COLO829 (cell line): Measurements from ENCODE around the gene POLD3.

ENCODE experiments used
- DNase-seq: peaks from one replicate; pipeline ENCODE4 v3.0.0; 2012; ENCODE audit warnings: low spot score

The POLD3 gene

GRCh38 chr11:74673693-74674360 lies 81.4 kb downstream of the POLD3 start:
- DNase-seq, result no peak

DNA sequence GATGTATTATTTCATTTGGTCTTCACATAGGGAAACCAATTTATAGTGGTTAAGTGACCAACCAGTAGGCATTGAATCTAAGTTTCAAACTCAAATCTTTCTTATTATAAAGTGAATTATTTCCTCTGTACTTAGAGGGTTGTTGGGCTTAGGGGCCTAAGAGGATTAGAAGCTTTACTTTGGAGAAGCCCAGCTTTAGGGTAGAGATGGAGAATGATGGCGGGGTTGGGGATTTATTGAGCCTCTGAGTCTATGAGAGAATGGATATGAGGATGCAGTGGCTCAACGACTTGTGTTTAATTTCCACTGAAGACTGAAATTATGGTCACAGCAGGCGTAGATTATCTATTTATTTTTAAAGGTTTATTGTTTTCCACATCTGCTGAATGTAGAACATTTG lies 83.4 kb downstream of the POLD3 start:
- no peak for DNase-seq

- no peak for DNase-seq
Observed at GRCh38 chr11:74676596-74676995, 84.2 kb downstream of the POLD3 start.

- no peak for DNase-seq
Observed at GRCh38 chr11:74677131-74677530, 84.7 kb downstream of the POLD3 start.

- no peak for DNase-seq
Observed at GRCh38 chr11:74678041-74678440, 85.7 kb downstream of the POLD3 start.

DNA sequence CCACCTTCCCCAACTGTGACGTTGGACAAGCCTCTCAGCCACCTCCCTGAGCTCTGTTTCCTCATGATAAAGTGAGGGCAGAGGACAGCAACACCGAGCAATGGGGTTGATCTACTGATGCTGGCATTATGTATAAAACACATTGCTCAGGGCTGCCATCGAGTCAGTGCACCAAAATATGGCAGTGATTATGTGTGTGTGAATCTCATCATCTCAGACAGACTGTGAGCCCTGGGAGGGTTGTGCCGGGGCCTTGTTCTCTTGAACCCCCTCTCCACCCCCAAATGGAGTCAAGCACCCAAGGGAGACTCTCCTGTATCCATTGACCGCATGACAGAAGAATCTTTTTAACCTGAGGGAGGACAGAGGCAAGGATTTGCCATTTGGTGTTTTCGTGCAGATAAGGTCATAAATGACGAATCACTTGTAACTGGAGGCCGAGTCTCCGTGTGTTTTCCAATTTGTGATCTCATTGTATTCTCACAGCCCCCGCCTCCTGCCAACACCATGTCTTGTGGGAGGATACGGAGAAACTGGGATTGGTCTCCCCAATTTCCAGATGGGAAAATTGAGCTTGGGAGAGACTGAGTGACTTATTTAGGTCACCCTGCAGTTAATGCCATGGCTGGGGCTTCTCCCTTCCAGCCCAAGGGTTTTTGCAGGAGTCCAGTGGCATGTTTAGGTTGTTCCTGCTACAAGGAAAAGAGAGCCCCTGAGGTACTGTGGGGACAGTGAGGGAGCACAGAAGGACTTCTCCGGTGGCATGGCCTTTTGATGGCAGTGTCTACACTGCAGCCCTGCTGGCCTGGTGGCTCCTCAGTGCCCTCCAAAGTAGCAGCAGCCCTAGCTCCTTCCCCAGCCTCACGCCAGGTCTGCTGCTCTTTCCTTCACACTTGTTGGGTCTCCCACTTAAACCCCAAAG lies 86.5 kb downstream of the POLD3 start:
- no peak for DNase-seq

DNA sequence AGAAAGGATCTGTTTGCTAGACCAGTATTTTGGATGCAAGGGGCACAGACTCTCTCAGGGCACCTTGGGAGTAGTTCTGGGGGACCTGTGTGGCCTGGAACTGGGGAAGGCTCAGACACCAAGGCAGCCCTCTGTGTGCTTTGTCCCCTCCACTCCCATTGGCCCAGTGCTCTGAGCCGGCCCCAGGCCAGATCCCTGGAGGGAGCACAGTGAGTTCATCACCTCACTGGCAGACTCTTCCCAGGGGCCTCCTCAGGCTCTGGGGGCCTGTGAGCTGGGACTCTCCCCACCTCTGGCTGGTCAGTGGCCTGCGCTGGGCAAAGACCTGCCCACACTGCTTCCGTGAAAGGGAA lies 87.1 kb downstream of the POLD3 start:
- DNase-seq, result no peak

DNA sequence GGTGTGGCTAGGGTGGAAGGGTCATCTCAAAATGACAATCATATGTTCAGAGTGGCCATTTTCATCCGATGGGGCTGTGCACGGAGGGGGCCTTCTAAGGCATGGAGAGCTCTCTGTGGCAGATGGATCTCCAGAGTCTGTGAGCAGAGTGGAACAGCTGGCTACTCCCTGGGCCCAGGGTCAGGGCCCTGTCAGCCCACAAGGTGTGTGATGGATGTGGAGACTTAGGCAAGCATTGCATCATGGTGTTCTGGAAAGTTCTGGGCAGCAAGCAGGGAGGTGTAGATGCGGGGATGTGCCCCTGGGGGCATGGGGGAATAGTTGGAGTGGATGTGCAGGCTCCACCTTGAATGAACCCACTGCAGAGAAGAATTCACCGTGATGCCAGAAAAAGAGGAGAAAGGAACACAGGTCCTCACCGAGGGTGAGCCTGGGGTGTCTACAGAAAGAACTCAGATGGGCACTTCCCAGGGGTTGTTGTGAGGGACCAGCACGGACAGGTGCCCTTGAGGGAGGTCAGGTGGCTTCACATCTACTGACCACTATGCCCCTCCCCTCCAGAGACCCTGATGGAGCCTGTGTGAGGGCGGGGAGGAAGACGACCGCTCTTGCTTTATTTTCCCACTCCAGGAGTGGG lies 87.8 kb downstream of the POLD3 start:
- DNase-seq, result no peak

DNA sequence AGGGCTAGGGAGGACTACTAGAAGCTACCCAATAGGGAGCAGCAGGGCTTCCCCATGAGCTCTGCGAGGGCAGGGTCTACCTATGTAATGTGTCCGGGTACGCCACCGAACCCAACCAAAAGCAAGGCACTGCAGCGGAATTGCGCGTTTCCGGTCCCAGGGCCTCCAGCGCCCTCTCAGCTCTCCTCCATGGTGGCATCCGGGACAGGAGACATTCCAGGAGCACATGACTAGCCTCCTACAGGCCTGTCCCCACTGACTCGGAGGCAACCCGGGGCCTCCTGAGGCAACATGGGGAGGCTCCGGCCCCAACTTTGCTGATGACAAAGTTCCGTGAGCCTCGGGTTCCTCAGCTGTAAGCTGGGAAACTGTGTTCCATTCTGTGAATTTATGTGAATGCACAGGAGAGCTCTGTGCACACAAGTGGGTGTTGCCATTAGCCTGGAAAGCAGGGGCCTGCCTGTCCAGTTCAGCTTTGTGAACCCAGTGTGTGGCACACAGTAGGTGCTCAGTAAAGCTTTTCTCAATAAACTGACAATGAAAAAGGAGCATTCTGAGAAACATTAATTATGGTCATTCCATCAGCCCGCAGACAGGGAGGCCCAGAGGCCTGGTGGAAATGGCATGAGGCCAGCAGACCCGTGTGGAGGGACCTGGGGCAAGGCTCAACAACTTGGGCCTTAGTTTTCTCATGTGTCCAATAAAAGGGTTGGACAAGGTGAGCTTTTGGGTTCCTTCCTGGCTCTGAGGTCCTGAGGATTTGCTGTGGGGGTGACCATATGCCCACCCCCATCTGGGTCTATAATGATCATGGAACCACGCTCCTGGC lies 88.5 kb downstream of the POLD3 start:
- DNase-seq, result no peak

- no peak for DNase-seq
Observed at GRCh38 chr11:74681686-74682651, 89.6 kb downstream of the POLD3 start.

- no peak for DNase-seq
Observed at GRCh38 chr11:74682731-74683278, 90.4 kb downstream of the POLD3 start.

DNA sequence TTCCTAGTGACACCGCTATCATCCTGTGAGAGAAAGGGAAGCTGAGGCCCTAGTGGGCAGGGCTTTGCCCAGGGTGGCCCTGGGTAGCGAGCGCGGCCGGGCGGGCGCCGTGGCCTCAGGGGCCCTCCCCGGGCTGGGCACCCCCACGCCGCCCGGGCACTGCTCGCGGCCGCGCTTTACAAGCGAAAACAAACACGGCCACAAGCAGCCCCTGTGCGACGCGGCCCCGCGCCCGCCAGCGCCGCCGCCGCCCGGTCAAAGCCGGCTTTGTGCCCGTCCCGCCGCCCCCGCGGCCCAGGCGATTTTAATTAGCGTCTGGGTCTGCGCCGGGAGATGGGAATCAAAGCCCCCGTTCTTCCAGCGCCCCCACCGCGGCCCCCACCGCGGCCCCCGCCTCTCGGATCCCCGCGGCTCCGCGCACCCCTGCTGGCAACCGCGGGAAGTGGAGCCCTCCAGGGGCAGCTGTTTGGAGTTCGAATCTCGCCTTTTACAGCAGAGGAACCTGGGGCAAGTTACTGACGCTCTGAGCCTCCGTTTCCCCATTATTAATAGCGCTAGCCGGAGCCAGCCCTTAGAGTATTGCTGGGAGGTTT lies 91.0 kb downstream of the POLD3 start:
- peak; percentile 61 for DNase-seq

GRCh38 chr11:74683941-74684481 lies 91.6 kb downstream of the POLD3 start:
- DNase-seq, result no peak

DNA sequence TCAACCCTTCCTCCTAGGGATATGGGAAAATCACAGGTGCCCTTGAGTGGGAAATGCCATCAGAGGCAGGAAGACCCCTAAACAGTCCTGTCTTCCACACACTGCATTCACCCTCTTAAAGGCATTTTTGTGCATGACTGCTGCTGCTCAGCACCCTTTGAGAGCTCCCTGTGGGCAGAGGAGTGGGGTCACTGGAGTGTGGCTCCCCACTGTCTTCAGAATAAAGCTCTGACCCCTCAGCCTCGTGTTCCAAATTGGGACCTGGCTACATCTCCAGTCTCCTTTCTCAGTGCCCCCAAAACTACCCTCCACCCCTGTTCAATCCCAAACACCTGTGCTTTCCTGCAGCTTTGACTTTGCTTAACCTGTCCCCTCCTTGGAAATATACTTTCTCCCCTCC lies 92.3 kb downstream of the POLD3 start:
- DNase-seq, result no peak

GRCh38 chr11:74685338-74685737 lies 93.0 kb downstream of the POLD3 start:
- DNase-seq, result no peak

DNA sequence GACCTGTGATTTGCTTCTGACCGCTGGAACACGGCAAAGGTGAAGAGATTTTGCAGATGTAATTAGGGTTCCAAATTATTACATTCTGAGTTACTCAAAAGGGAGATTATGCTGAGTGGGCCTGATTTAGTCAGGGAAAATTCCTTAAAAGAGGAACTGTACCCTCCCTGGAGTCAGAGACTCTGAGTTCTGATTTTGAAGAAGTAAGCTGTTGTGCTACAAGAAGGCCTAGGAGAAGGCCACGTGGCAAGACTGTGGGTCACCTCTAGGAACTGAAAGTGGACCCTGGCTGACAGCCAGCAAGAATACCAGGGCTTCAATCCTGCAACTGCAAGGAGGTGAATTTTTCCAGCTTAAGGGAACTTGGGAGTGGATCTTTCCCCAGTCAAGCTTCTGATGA lies 93.5 kb downstream of the POLD3 start:
- no peak for DNase-seq

- DNase-seq, result no peak
Observed at GRCh38 chr11:74686792-74687191, 94.4 kb downstream of the POLD3 start.

DNA sequence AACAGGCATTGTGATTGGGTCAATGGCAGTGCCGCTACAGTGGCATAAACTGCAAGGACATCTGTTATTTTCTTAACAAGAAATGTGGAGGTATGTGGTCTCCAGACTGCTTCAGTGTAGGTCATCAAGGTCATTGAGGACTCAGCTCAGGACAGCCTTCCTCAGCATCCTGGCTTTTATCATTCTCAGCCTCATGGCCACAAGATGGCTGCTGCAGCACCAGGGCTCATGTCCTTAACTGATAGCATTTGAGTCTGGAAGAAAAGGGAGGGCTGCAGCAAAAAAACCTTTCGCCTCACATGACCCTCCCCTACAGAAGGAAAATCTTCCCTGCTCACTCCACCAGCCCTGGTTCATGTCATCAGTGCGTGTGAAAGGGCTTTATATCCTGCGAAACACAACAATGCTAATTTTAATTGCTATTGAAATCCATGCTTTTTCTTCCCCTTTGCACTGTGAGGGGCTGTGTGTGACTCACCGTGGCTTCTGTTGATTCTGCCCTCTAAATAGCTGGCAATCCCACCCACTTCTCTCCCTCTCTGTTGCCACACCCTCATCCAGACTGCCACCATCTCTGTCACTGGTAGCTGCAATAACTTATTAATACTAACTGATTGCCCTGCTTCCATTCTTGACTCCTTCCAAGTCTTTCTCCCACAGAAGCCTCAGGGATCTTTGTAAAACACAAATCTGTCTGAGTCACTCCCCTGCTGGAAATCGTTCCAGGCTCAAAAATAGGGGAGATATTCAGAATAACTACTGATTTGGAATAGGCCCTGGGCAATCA lies 95.0 kb downstream of the POLD3 start:
- DNase-seq, result no peak

GRCh38 chr11:74689666-74690065 lies 97.3 kb downstream of the POLD3 start:
- DNase-seq, result no peak
